Measurements from ENCODE around the gene LAMA3. TPM values are rescaled to one million over a fixed set of nuclear protein-coding genes. Genes with fewer than 3 reads are reported as not detected.

The LAMA3 gene
- total RNA-seq, 1 donor from 2014 or later = 126 TPM

- no peak for DNase-seq (ENCODE audit: low read depth)
- TF ChIP-seq CTCF (IDR thresholded peaks at IDR 0.05; ENCODE audit: insufficient read depth, low read length, poor library complexity, severe bottlenecking) = no peak
- Histone ChIP-seq H3K36me3 (ENCODE audit: control insufficient read depth, insufficient read depth, low read length) (no peaks in the 10 kb centered on the region), H3K4me3 (ENCODE audit: low read depth, low read length) (no peak overlapping the region), H3K27me3 (ENCODE audit: control insufficient read depth, insufficient read depth, low read length) (no peaks in the 10 kb centered on the region)
Observed at GRCh38 chr18:23812546-23813440, 123.5 kb downstream of the LAMA3 start.

GRCh38 chr18:23814991-23815614, 125.8 kb downstream of the LAMA3 start:
- DNase-seq (ENCODE audit: low read depth) = no peak
- H3K4me3 ChIP-seq (ENCODE audit: low read depth, low read length) = no peak overlapping the region
- no peaks in the 10 kb centered on the region for H3K36me3 ChIP-seq (ENCODE audit: control insufficient read depth, insufficient read depth, low read length)
- TF ChIP-seq CTCF (IDR thresholded peaks at IDR 0.05; ENCODE audit: insufficient read depth, low read length, poor library complexity, severe bottlenecking) = no peak
- no peaks in the 10 kb centered on the region for H3K27me3 ChIP-seq (ENCODE audit: control insufficient read depth, insufficient read depth, low read length)

- no peak for DNase-seq (ENCODE audit: low read depth)
- Histone ChIP-seq H3K27me3 (ENCODE audit: control insufficient read depth, insufficient read depth, low read length) (no peaks in the 10 kb centered on the region), H3K36me3 (ENCODE audit: control insufficient read depth, insufficient read depth, low read length) (no peaks in the 10 kb centered on the region), H3K4me3 (ENCODE audit: low read depth, low read length) (no peak overlapping the region)
- no peak for TF ChIP-seq CTCF (IDR thresholded peaks at IDR 0.05; ENCODE audit: insufficient read depth, low read length, poor library complexity, severe bottlenecking)
Observed at GRCh38 chr18:23816021-23816420, 126.8 kb downstream of the LAMA3 start.

- no peak for TF ChIP-seq CTCF (IDR thresholded peaks at IDR 0.05; ENCODE audit: insufficient read depth, low read length, poor library complexity, severe bottlenecking)
- no peak for DNase-seq (ENCODE audit: low read depth)
- no peaks in the 10 kb centered on the region for H3K27me3 ChIP-seq (ENCODE audit: control insufficient read depth, insufficient read depth, low read length)
- no peaks in the 10 kb centered on the region for H3K36me3 ChIP-seq (ENCODE audit: control insufficient read depth, insufficient read depth, low read length)
- no peak overlapping the region for H3K4me3 ChIP-seq (ENCODE audit: low read depth, low read length)
Observed at GRCh38 chr18:23816740-23817139, 127.5 kb downstream of the LAMA3 start.

GRCh38 chr18:23819001-23819400, 129.7 kb downstream of the LAMA3 start:
- Histone ChIP-seq H3K4me3 (ENCODE audit: low read depth, low read length) (no peak overlapping the region), H3K36me3 (ENCODE audit: control insufficient read depth, insufficient read depth, low read length) (no peaks in the 10 kb centered on the region), H3K27me3 (ENCODE audit: control insufficient read depth, insufficient read depth, low read length) (no peaks in the 10 kb centered on the region)
- no peak for DNase-seq (ENCODE audit: low read depth)
- TF ChIP-seq CTCF (IDR thresholded peaks at IDR 0.05; ENCODE audit: insufficient read depth, low read length, poor library complexity, severe bottlenecking) = no peak

All from kidney epithelial cell (primary cell).